SK-N-MC (cell line): Measurements from ENCODE around the gene TTLL1.

ENCODE experiments used
- EZH2 ChIP-seq: fragments of 200-600 bp; sonication (generic); IDR thresholded peaks from one replicate; pipeline ENCODE4 v1.6.1; 2017; ENCODE audit warnings: antibody characterized with exemption
- POLR2AphosphoS5 ChIP-seq: IDR thresholded peaks from 2 replicates; pipeline ENCODE4 v1.6.1; 2012; ENCODE audit warnings: mild to moderate bottlenecking, low read depth, low read length, borderline replicate concordance

DNA sequence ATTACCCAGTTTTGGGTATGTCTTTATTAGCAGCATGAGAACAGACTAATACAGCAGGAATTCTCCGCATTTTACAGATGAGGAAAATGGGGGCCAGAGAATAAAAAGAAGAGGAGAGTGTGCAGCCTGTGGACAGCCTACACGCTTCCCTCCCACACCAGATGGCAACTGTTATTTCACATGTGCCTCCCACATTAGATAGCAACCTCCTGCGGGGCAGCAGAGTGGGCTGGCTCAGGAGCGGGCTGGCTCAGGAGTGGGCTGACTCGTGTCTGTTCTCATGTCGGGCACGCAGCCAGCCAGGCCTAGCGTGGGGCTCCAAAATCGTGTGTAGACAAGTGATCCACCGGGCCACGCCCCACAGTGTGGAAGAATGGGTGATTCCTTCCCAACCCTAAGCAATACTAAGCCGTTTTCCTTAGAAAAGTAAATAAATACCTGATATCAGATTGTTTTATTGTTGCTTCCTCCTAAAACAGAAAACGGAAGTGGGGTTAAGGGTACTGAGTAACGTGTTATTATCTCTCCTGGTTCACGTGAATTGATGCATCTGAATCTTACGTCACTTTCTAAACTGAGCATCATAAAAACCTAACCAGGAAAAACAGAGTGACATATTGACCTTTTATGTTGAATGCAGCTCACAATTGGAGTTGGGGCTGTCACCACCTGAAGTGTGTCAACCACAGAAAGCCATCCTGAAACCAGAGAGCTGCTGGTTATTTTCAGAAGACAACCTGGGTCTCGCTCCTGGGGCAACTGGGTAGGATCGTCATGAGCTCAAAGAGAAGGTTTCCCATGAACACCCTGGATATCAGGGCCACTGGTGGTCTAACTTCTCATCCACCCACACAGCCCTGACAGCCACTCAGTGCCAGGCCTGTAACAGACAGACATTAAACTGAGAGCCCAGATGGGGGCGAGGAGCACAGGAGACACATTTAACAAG is 3.3 kb downstream of the TTLL1 start:
- TF ChIP-seq EZH2 (no peak), POLR2AphosphoS5 (no peak)
